A549 (cell line): ENCODE data around the gene TMEM214.

ENCODE experiments used
- BHLHE40 ChIP-seq: IDR thresholded peaks from 2 replicates; pipeline ENCODE4 v1.6.1; 2012; ENCODE audit warnings: low read depth, low read length, inconsistent platforms
- CBX8 ChIP-seq: fragments of 200-600 bp; sonication (generic); IDR thresholded peaks from 2 replicates; pipeline ENCODE4 v1.6.1; 2016
- CEBPB ChIP-seq, 2 experiments: fragments of >200 bp in 1 of 2; sonication (Bioruptor Twin) in 1 of 2; formaldehyde crosslinking in 1 of 2; IDR thresholded peaks; 2 replicates each; pipeline ENCODE4 v1.6.1; 2012 to 2016
- POLR2A ChIP-seq: IDR thresholded peaks from 2 replicates; pipeline ENCODE4 v1.6.1; 2012; ENCODE audit warnings: mild to moderate bottlenecking, low read length
- RAD21 ChIP-seq, 2 experiments: fragments of >200 bp in 1 of 2; sonication (Bioruptor Twin) in 1 of 2; formaldehyde crosslinking in 1 of 2; IDR thresholded peaks in 1 of 2; conservative IDR thresholded peaks in 1 of 2; 2 replicates in 1 of 2; 3 replicates in 1 of 2; pipeline ENCODE4 v1.6.1; 2012 to 2018; ENCODE audit warnings: inconsistent platforms in 1 of 2
- RCOR1 ChIP-seq: fragments of 150-350 bp; IDR thresholded peaks from 2 replicates; pipeline ENCODE4 v1.6.1; 2014; ENCODE audit warnings: antibody characterized with exemption, low read length, low read depth
- TF ChIP-seq, protein P1 (sequence below): fragments of >200 bp; sonication (Bioruptor Twin); formaldehyde crosslinking; IDR thresholded peaks from 3 replicates; pipeline ENCODE4 v1.5.1; 2016

- TF ChIP-seq, protein P1, sequence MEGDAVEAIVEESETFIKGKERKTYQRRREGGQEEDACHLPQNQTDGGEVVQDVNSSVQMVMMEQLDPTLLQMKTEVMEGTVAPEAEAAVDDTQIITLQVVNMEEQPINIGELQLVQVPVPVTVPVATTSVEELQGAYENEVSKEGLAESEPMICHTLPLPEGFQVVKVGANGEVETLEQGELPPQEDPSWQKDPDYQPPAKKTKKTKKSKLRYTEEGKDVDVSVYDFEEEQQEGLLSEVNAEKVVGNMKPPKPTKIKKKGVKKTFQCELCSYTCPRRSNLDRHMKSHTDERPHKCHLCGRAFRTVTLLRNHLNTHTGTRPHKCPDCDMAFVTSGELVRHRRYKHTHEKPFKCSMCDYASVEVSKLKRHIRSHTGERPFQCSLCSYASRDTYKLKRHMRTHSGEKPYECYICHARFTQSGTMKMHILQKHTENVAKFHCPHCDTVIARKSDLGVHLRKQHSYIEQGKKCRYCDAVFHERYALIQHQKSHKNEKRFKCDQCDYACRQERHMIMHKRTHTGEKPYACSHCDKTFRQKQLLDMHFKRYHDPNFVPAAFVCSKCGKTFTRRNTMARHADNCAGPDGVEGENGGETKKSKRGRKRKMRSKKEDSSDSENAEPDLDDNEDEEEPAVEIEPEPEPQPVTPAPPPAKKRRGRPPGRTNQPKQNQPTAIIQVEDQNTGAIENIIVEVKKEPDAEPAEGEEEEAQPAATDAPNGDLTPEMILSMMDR: no peak
- no peak for TF ChIP-seq RAD21 (conservative IDR thresholded peaks at IDR 0.05 in 1 of 2, IDR thresholded peaks at IDR 0.05 in 1 of 2)
- TF ChIP-seq POLR2A: no peak
- no peak for TF ChIP-seq RCOR1
- TF ChIP-seq CEBPB (IDR thresholded peaks at IDR 0.05): no peak
- TF ChIP-seq BHLHE40: no peak
- TF ChIP-seq CBX8: no peak
Observed at GRCh38 chr2:27040282-27040681, 7.5 kb downstream of the TMEM214 start.
